ENCODE results near the gene CAMTA1. TPM values are rescaled to one million over a fixed set of nuclear protein-coding genes. Genes with fewer than 3 reads are reported as not detected.

The CAMTA1 gene
- total RNA-seq, 1 donor from 2014 or later = 79.3 TPM

GRCh38 chr1:7430047-7430608, 644.9 kb downstream of the CAMTA1 start:
- no peak for DNase-seq (ENCODE audit: low read depth)

- DNase-seq (ENCODE audit: low read depth) = no peak
These were observed 645.4 kb downstream of the CAMTA1 start for GRCh38 chr1:7430691-7431090.

- no peak for DNase-seq (ENCODE audit: low read depth)
These were observed 647.0 kb downstream of the CAMTA1 start for GRCh38 chr1:7432102-7432899.

GRCh38 chr1:7432900-7433380, 647.7 kb downstream of the CAMTA1 start:
- no peak for DNase-seq (ENCODE audit: low read depth)

- DNase-seq (ENCODE audit: low read depth) = no peak
These were observed 649.3 kb downstream of the CAMTA1 start for GRCh38 chr1:7434566-7434965.

- DNase-seq (ENCODE audit: low read depth) = no peak
These were observed 650.2 kb downstream of the CAMTA1 start for GRCh38 chr1:7435276-7436055.

GRCh38 chr1:7436056-7437005, 651.1 kb downstream of the CAMTA1 start:
- DNase-seq (ENCODE audit: low read depth) = no peak

- no peak for DNase-seq (ENCODE audit: low read depth)
These were observed 651.8 kb downstream of the CAMTA1 start for GRCh38 chr1:7437036-7437435.

GRCh38 chr1:7437608-7438395, 652.5 kb downstream of the CAMTA1 start:
- no peak for DNase-seq (ENCODE audit: low read depth)

- DNase-seq (ENCODE audit: low read depth) = no peak
These were observed 653.1 kb downstream of the CAMTA1 start for GRCh38 chr1:7438396-7438785.

- DNase-seq (ENCODE audit: low read depth) = no peak
These were observed 653.8 kb downstream of the CAMTA1 start for GRCh38 chr1:7438921-7439655.

- DNase-seq (ENCODE audit: low read depth) = no peak
These were observed 654.9 kb downstream of the CAMTA1 start for GRCh38 chr1:7440154-7440553.

GRCh38 chr1:7441143-7441841, 656.0 kb downstream of the CAMTA1 start:
- DNase-seq (ENCODE audit: low read depth) = no peak

GRCh38 chr1:7442036-7442435, 656.8 kb downstream of the CAMTA1 start:
- DNase-seq (ENCODE audit: low read depth) = no peak

- no peak for DNase-seq (ENCODE audit: low read depth)
These were observed 657.7 kb downstream of the CAMTA1 start for GRCh38 chr1:7442918-7443317.

- no peak for DNase-seq (ENCODE audit: low read depth)
These were observed 659.1 kb downstream of the CAMTA1 start for GRCh38 chr1:7444363-7444762.

GRCh38 chr1:7447093-7447492, 661.8 kb downstream of the CAMTA1 start:
- DNase-seq (ENCODE audit: low read depth) = no peak

- no peak for DNase-seq (ENCODE audit: low read depth)
These were observed 662.5 kb downstream of the CAMTA1 start for GRCh38 chr1:7447736-7448135.

- no peak for DNase-seq (ENCODE audit: low read depth)
These were observed 663.7 kb downstream of the CAMTA1 start for GRCh38 chr1:7448986-7449385.
